Mesothelial cell of epicardium (in vitro differentiated cells): ENCODE measurements around the gene MAP7D3. TPM values are rescaled to one million over a fixed set of nuclear protein-coding genes. Genes with fewer than 3 reads are reported as not detected.

Experiments used
- DNase-seq, 2 experiments: peaks; one replicate each; pipeline ENCODE4 v3.0.0; 2021; ENCODE audit warnings: low spot score in 2 of 2; ENCODE audit not compliant: unreplicated experiment in 2 of 2
- H3K27ac Mint-ChIP-seq: 2 replicates; pipeline ENCODE4 v1.8.0; 2021; ENCODE audit warnings: mixed read lengths
- H3K27me3 Mint-ChIP-seq: 2 replicates; pipeline ENCODE4 v1.8.0; 2021; ENCODE audit warnings: low read depth, mixed read lengths
- H3K36me3 Mint-ChIP-seq: 2 replicates; pipeline ENCODE4 v1.8.0; 2021; ENCODE audit warnings: mixed read lengths
- H3K4me1 Mint-ChIP-seq: 2 replicates; pipeline ENCODE4 v1.8.0; 2021; ENCODE audit warnings: mixed read lengths
- H3K4me3 Mint-ChIP-seq: 2 replicates; pipeline ENCODE4 v1.8.0; 2021; ENCODE audit warnings: mild to moderate bottlenecking, moderate library complexity, mixed read lengths
- H3K9me3 Mint-ChIP-seq: 2 replicates; pipeline ENCODE4 v1.8.0; 2021; ENCODE audit warnings: mixed read lengths
- CTCF ChIP-seq: fragments of 200-600 bp; sonication (generic); IDR thresholded peaks from one replicate; pipeline ENCODE4 v1.5.0; 2021; ENCODE audit warnings: antibody characterized with exemption; ENCODE audit not compliant: unreplicated experiment
- total RNA-seq: library from RNA; stranded (reverse); gene quantifications from 3 replicates; pipeline ENCODE4 v1.2.1, GENCODE V29; 2021

The MAP7D3 gene
- total RNA-seq, 1 donor from 2014 or later, result 10.4 TPM

GRCh38 chrX:136214551-136214950 is 36.6 kb downstream of the MAP7D3 start:
- Mint-ChIP-seq H3K9me3 (peaks cover 4% of the 10 kb centered on the region), H3K27ac (peak overlapping the region; percentile 54), H3K4me3 (no peak overlapping the region), H3K4me1 (peaks cover 6% of the 10 kb centered on the region), H3K36me3 (peaks cover 15% of the 10 kb centered on the region), H3K27me3 (no peaks in the 10 kb centered on the region)
- no peak for TF ChIP-seq CTCF
- DNase-seq, result no peak

GRCh38 chrX:136212557-136213111 is 38.6 kb downstream of the MAP7D3 start:
- no peak for DNase-seq
- no peak for TF ChIP-seq CTCF
- Mint-ChIP-seq H3K36me3 (peaks cover 6% of the 10 kb centered on the region), H3K4me3 (no peak overlapping the region), H3K4me1 (peaks cover 6% of the 10 kb centered on the region), H3K9me3 (peaks cover 4% of the 10 kb centered on the region), H3K27ac (no peak overlapping the region), H3K27me3 (no peaks in the 10 kb centered on the region)

- Mint-ChIP-seq H3K27ac (no peak overlapping the region), H3K9me3 (peaks cover 4% of the 10 kb centered on the region), H3K4me3 (no peak overlapping the region), H3K4me1 (peaks cover 6% of the 10 kb centered on the region), H3K36me3 (peaks cover 6% of the 10 kb centered on the region), H3K27me3 (no peaks in the 10 kb centered on the region)
- no peak for DNase-seq
- no peak for TF ChIP-seq CTCF
Observed at GRCh38 chrX:136211766-136212556, 39.2 kb downstream of the MAP7D3 start.

GRCh38 chrX:136210806-136211205 is 40.4 kb downstream of the MAP7D3 start:
- Mint-ChIP-seq H3K4me1 (peaks cover 6% of the 10 kb centered on the region), H3K9me3 (peaks cover 4% of the 10 kb centered on the region), H3K36me3 (peaks cover 6% of the 10 kb centered on the region), H3K27me3 (no peaks in the 10 kb centered on the region), H3K4me3 (no peak overlapping the region), H3K27ac (no peak overlapping the region)
- DNase-seq, result no peak
- no peak for TF ChIP-seq CTCF

- DNase-seq, result no peak
- H3K36me3 Mint-ChIP-seq, result peaks cover 6% of the 10 kb centered on the region
- H3K27ac Mint-ChIP-seq, result no peak overlapping the region
- no peak overlapping the region for H3K4me3 Mint-ChIP-seq
- H3K4me1 Mint-ChIP-seq, result peaks cover 6% of the 10 kb centered on the region
- peaks cover 4% of the 10 kb centered on the region for H3K9me3 Mint-ChIP-seq
- no peaks in the 10 kb centered on the region for H3K27me3 Mint-ChIP-seq
- TF ChIP-seq CTCF, result no peak
Observed at GRCh38 chrX:136210243-136210642, 41.0 kb downstream of the MAP7D3 start.
